GM12892 (cell line): ENCODE measurements around the gene ZFR2.
"Not testable (repeated sequence)": the region's sequence is repeated elsewhere in the genome, so short reads cannot be mapped to it uniquely, and the experiment has no call there.

Experiments
- DNase-seq: peaks from one replicate; pipeline ENCODE4 v3.0.0; 2011; ENCODE audit not compliant: insufficient read length
- FAIRE-seq: peaks from 2 replicates; lab custom pipeline; 2011; peaks lifted over from hg19 to GRCh38; lab: Jason Lieb, UNC
- POLR2A ChIP-seq: IDR thresholded peaks from 2 replicates; pipeline ENCODE4 v1.6.1; 2011; ENCODE audit warnings: low read depth, low read length, control low read depth
- POLR2AphosphoS5 ChIP-seq: IDR thresholded peaks from 2 replicates; pipeline ENCODE4 v1.6.1; 2011; ENCODE audit warnings: low read depth, low read length, control low read depth
- TAF1 ChIP-seq: IDR thresholded peaks from 2 replicates; pipeline ENCODE4 v1.6.1; 2011; ENCODE audit warnings: low read depth, mild to moderate bottlenecking, control low read depth, low read length, borderline replicate concordance

ZFR2 gene

DNA sequence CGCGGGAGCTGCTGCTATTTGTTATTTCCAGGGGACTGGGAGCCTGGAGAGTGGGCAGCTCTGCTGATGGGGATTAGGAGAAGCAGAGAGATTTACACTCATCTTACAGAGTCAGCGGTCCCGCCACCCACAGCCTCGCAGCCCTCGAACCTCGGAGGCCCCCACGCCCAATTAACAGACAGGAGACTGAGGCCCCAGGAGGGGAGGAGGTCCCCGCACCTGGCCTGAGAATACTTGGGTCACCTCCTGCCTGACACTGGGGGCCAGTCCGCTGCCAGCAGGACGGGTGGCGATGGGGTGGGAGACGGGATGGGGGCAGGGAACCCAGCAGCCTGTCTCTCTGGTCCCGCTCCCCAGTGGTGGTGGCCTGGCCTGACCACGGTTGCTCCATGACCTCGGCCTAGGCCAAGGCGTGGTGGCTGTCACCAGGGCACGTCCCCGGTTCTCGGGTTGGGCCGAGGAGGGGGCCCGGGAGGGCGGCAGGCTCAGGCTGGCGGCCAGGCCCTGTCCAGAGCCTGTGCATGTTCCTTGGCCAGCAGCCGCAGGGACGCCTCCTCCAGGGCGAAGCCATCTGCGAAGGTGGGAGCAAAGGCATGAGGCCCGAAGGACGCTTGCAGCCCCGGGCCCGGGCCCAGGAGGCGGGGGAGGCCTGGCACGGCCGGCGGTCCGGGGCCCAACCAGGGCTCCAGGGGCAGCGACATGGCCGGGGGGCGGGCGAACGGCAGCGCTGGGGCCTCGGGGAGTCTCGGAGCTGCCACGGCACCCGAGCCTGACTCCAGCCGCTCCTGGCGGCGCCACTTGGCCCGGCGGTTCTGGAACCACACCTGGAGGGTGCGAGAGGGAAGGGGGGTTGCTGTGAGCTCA is 98.5 kb downstream of the ZFR2 start:
- FAIRE-seq (no peak), DNase-seq (no peak)
- TF ChIP-seq POLR2AphosphoS5: no peak
- no peak for TF ChIP-seq POLR2A
- TF ChIP-seq TAF1: no peak

DNA sequence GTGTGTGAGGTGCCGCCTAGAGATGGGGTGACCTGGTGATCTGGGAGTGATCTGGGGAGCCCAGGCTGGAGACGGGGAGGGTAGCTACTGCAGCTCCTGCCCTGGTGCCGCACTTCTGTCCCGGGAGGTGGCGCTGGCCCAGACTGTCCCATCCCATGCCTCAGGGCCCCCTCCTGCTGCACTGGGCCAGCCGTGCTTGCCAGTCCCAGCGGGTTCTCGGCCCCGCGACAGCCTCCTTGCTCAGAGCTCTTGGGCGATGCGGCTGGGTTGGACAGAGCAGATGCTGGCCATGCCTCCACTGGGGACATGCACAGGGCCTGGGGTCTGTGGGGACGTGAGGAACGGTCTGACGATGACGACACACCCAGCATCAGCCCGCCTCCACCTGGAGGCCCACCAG is 99.3 kb downstream of the ZFR2 start:
- TF ChIP-seq TAF1 (no peak), POLR2A (no peak), POLR2AphosphoS5 (no peak)
- FAIRE-seq (no peak), DNase-seq (no peak)

DNA sequence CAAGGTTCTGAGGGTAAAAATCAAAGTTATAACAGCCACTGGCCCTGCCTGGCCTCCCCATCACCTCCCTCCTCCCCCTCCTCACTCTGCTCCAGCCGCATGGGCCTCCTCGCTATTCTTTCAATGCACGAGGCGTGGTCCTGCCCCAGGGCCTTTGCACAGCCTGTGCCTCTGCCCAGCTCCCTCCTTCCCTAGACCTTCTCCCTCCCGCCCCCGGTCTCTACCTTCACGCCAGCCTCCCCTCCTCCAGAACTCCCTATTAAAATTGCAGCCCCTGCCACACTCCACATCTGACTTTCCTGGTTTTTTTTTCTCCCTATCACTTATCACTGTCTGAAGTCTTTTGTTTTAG is 100.1 kb downstream of the ZFR2 start:
- no peak for DNase-seq
- TF ChIP-seq POLR2AphosphoS5 (no peak), POLR2A (no peak), TAF1 (no peak)
- no peak for FAIRE-seq

DNA sequence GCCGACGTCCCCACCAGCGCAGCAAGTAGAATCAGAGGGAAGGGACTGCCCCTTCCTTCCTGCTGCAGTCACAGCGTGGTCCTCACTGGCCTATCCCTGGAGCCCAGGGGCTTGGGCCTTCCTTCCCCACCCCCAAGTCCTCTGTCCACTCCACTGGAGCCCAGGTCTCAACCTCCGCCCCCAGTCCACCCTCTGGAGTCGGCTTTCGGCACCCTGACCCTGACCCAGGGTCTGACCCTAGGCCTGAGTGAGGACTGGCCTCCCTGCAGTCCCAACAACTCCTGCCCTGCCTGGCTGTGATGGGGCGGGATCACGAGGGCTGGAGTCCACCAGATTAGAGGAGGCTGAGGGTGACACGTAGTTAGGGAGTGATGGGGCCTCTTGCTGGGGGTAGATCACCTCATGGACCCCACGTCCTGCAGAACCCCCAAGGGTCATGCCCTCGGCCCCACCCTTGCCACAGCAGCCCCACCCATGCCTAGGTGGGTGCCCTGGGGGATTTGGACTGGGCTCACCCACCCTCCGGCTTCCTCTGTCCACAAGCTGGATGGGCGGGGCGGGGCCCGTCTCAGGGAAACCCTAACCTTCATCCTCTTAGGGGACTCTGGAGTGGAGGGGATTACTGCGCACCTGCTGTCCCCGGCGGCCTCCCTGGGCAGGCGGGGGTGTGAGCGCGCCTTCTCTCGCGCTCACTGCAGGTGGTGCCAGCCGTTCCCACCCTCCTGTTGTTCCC is 100.7 kb downstream of the ZFR2 start:
- FAIRE-seq (no peak), DNase-seq (no peak)
- TF ChIP-seq TAF1 (no peak), POLR2A (no peak), POLR2AphosphoS5 (no peak)

DNA sequence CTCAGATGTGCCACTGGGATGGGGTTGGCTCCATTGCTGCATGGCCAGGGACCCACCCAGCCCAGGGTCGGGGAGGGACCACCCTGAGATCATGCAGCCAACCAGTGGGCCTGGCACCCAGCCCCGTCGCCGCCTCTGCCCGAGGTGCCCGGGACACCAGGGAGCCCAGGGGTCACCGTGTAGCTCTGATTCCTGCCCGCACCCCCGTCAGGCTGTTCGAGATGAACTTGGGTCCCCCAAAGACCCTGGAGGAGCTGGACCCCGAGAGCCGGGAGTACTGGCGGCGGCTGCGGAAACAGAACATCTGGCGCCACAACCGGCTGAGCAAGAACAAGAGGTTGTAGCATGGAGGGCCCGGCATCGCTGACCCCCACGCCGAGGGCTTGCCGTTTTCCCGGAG is 101.8 kb downstream of the ZFR2 start:
- no peak for TF ChIP-seq TAF1
- no peak for TF ChIP-seq POLR2A
- no peak for TF ChIP-seq POLR2AphosphoS5
- FAIRE-seq: no peak
- DNase-seq: no peak

DNA sequence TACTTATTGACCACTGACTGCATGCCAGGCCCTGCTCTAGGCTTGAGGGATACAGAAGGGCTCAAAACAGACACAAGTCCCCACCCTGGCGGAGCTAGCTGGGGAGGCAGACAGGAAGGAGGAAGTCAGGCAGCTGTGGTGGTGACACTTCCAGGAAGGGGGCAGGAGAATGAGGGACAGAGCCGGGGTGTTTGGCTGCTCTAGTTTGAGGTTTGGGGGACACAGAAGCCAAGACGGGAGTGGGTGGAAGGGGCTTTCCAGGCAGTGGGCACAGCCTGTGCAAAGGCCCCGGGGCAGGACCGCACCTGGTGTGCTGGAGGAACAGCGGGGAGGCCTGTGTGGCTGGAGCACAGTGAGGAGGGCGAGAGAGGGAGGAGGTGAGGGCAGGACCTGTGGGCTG is 102.3 kb downstream of the ZFR2 start:
- TF ChIP-seq POLR2AphosphoS5: no peak
- TF ChIP-seq POLR2A: no peak
- no peak for TF ChIP-seq TAF1
- DNase-seq (no peak), FAIRE-seq (no peak)

DNA sequence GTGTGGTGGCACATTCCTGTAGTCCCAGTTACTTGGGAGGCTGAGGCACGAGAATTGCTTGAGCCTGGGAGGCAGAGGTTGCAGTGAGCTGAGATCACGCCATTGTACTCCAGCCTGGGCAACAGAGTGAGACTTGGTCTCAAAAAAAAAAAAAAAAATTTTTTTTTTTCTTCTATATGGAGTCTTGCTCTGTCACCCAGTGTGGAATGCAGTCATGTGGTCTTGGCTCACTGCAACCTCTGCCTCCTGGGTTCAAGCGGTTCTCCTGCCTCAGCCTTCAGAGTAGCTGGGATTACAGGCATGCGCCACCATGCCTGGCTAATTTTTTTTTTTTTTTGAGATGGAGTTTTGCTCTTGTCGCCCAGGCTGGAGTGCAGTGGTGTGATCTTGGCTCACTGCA is 103.1 kb downstream of the ZFR2 start:
- not testable (repeated sequence) for DNase-seq, FAIRE-seq

DNA sequence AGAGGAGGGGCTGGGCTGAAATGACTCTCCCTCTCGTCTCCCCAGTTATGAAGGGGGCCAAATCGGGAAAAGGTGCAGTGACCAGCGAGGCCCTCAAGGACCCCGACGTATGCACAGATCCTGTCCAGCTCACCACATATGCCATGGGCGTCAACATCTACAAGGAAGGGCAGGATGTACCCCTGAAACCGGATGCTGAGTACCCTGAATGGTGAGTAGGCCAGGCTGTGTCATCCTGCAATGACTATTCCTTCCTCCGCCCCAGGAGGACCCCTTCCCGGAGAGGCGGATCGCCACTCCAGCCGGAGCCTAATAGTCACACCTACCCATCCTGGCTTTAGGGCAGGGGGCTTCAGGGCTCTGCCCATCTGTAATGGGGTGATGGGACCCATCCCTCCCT is 103.7 kb downstream of the ZFR2 start:
- FAIRE-seq (no peak), DNase-seq (no peak)
- no peak for TF ChIP-seq POLR2A
- no peak for TF ChIP-seq TAF1
- no peak for TF ChIP-seq POLR2AphosphoS5

DNA sequence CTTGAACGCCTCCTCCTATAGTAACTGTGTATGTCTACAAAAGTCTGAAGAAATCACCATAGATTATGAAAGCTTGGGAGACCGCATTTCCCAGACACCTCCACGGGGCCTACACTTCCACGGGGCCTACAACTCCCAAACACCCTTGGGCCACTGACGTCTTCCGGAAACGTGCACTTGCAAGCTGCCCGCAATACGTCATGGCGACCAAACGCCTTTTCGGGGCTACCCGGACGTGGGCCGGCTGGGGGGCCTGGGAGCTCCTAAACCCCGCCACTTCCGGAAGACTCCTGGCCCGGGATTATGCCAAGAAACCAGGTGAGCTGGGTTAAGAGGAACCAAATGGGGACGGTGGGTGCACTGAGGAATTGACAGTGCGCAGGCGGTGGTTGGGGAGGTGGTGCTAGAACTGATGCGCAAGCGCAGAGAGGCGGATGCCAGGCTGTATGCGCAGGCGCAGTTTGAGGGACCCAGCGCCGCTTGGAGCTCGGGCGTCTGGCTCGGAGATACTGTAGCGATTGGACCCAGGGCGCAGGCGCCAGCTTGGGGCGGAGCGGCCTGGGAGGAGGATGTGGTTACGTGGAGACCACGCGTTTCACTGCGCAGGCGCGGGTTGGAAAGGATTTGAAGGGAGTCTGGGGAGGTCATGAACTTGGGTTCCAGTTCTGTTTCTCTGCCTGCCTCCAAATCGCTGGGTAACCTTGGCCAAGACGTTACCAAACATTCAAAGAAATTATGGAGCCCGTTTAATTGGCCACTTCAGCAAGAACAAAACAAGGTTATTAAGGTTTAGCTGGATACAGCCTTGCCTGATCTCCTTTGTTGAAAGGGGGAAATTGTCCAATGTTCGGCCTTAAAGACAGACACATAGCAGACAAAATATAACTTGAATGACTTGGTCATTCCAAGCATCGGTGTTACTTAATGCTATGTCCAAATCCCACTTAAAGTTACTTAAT is 106.1 kb downstream of the ZFR2 start, which contains the start of gene MRPL54:
TSS of gene MRPL54 (plus strand) at position 182 of the 959 bp plus-strand sequence. CDS start at position 201, 19 bp downstream.
- FAIRE-seq (peak; percentile 99), DNase-seq (peak; percentile 96)
- TF ChIP-seq POLR2A: peak; percentile 91
- TF ChIP-seq TAF1: 0 out of 2 replicates have a peak, but pooled peaks have one; percentile 12
- peak; percentile 90 for TF ChIP-seq POLR2AphosphoS5

DNA sequence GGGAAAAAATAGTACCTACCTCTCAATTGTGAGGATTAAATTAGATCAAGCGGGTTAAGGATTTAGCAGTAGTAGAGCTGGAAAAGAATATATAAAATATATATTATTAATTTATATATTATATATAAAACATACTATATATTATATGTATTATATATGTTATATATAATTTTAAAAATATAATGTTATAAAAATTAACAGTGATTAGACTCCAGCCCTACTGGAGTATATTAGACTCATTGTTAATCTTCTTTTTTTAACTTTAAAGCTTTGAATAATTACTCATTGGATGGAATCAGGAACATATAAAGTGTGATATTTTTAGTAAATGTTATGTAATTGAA is 106.7 kb downstream of the ZFR2 start:
- FAIRE-seq (no peak), DNase-seq (no peak)
- TF ChIP-seq POLR2AphosphoS5 (no peak), POLR2A (no peak), TAF1 (no peak)
